Parietal lobe (tissue), 1 donor: Measurements from ENCODE around the gene ITGA6. TPM values are rescaled to one million over a fixed set of nuclear protein-coding genes. Genes with fewer than 3 reads are reported as not detected.

Source experiments
- total RNA-seq: library from RNA; depleted of rRNA; stranded (reverse); fragments of >200 nt; gene quantifications from one replicate; pipeline ENCODE4 v1.2.3, GENCODE V29; 2014

ITGA6 gene
- 33.5 TPM for total RNA-seq

DNA sequence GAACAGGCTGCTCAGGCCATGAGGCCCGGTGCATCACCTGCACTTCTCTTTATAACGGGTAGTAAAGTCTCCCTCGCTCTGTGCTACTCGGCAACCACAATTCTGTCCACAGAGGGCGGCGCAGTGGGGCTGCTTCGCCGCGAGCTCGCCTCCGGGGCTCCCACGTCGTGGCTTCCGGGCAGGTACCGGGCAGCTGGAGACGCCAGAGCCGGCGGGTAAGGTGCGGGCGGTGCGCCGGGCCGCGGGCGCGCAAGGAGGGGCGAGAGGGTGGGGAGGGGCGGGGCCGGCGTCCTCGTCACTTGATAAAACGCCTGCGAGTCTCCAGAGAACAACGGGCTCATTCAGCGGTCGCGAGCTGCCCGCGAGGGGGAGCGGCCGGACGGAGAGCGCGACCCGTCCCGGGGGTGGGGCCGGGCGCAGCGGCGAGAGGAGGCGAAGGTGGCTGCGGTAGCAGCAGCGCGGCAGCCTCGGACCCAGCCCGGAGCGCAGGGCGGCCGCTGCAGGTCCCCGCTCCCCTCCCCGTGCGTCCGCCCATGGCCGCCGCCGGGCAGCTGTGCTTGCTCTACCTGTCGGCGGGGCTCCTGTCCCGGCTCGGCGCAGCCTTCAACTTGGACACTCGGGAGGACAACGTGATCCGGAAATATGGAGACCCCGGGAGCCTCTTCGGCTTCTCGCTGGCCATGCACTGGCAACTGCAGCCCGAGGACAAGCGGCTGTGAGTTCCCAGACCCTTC is at the start of gene ITGA6:
Gene ITGA6 (plus strand): TSS at position 331 of the 734 bp plus-strand sequence.

Other genes starting within 250 kb of the ITGA6 start
- gene PDK1, start 128.5 kb downstream of the ITGA6 start, total RNA-seq = 6.9 TPM